H1 (cell line): ENCODE results near the gene TMEM203.

Experiments
- ASH2L ChIP-seq: fragments of 200-600, 300-600 bp; sonication (generic); IDR thresholded peaks from one replicate; pipeline ENCODE4 v1.7.1; 2017; ENCODE audit warnings: low read length
- ATF2 ChIP-seq: IDR thresholded peaks from 2 replicates; pipeline ENCODE4 v1.6.1; 2012; ENCODE audit warnings: low read length, inconsistent platforms
- CBX8 ChIP-seq: fragments of 300-800, 300-1000 bp; sonication (generic); IDR thresholded peaks from 2 replicates; pipeline ENCODE4 v1.7.1; 2016; ENCODE audit warnings: low read depth, low read length, borderline replicate concordance
- CREB1 ChIP-seq: IDR thresholded peaks from 2 replicates; pipeline ENCODE4 v1.6.1; 2012; ENCODE audit warnings: inconsistent platforms
- CTCF ChIP-seq, 3 experiments: IDR thresholded peaks; 1 replicate in 2 of 3; 2 replicates in 1 of 3; pipeline versions ENCODE4 v1.5.1 to v1.6.1; 2011; ENCODE audit warnings: low read length in 3 of 3, mild to moderate bottlenecking in 3 of 3, inconsistent platforms in 2 of 3, low read depth in 1 of 3, moderate library complexity in 1 of 3; ENCODE audit not compliant: insufficient read depth in 1 of 3; ENCODE audit errors: control extremely low read depth in 1 of 3
- EP300 ChIP-seq, 2 experiments: IDR thresholded peaks; 1 replicate in 1 of 2; 2 replicates in 1 of 2; pipeline ENCODE4 v1.6.1; 2011 to 2012; ENCODE audit warnings: low read depth in 2 of 2, low read length in 2 of 2, mild to moderate bottlenecking in 2 of 2, borderline replicate concordance in 1 of 2, inconsistent platforms in 1 of 2, moderate library complexity in 1 of 2
- HDAC2 ChIP-seq, 2 experiments: fragments of 300-600 bp in 1 of 2; sonication (generic) in 1 of 2; IDR thresholded peaks; 2 replicates each; pipeline ENCODE4 v1.6.1; 2011 to 2012; ENCODE audit warnings: low read depth in 2 of 2, low read length in 2 of 2, mild to moderate bottlenecking in 2 of 2, moderate library complexity in 2 of 2, borderline replicate concordance in 1 of 2, inconsistent platforms in 1 of 2
- MAX ChIP-seq: IDR thresholded peaks from 2 replicates; pipeline ENCODE4 v1.6.1; 2012; ENCODE audit warnings: inconsistent platforms
- POLR2A ChIP-seq, 2 experiments: IDR thresholded peaks; 1 replicate in 1 of 2; 2 replicates in 1 of 2; pipeline ENCODE4 v1.6.1; 2011; ENCODE audit warnings: low read depth in 2 of 2, low read length in 2 of 2, mild to moderate bottlenecking in 2 of 2; ENCODE audit errors: control extremely low read depth in 1 of 2
- POLR2AphosphoS5 ChIP-seq: IDR thresholded peaks from 2 replicates; pipeline ENCODE4 v1.6.1; 2011; ENCODE audit warnings: low read depth, low read length
- RBBP5 ChIP-seq: IDR thresholded peaks from 2 replicates; pipeline ENCODE4 v1.7.1; 2012; ENCODE audit warnings: low read depth, mild to moderate bottlenecking, inconsistent platforms, low read length, moderate library complexity, borderline replicate concordance
- RNF2 ChIP-seq: fragments of 200-900, 300-1000 bp; sonication (generic); IDR thresholded peaks from 2 replicates; pipeline ENCODE4 v1.7.1; 2016; ENCODE audit warnings: borderline replicate concordance, low read depth, mild to moderate bottlenecking, antibody characterized with exemption, low read length; ENCODE audit not compliant: poor library complexity, severe bottlenecking; ENCODE audit errors: missing control alignments
- SIN3A ChIP-seq, 2 experiments: IDR thresholded peaks in 1 of 2; conservative IDR thresholded peaks in 1 of 2; 2 replicates each; pipeline ENCODE4 v1.6.1; 2011 to 2012; ENCODE audit warnings: low read length in 2 of 2, improper control_type of control experiment in 1 of 2, low read depth in 1 of 2, mild to moderate bottlenecking in 1 of 2
- TCF12 ChIP-seq: IDR thresholded peaks from 2 replicates; pipeline ENCODE4 v1.6.1; 2011; ENCODE audit warnings: low read depth, mild to moderate bottlenecking, low read length

GRCh38 chr9:137234055-137234697 is 28.7 kb upstream of the TMEM203 start:
- TF ChIP-seq CTCF (IDR thresholded peaks at IDR 0.05; ENCODE audit: control extremely low read depth in 1 of 3, insufficient read depth in 1 of 3, low read depth in 1 of 3, low read length in 3 of 3) (no peak), RBBP5 (no peak), CREB1 (no peak), HDAC2 (IDR thresholded peaks at IDR 0.05; ENCODE audit: borderline replicate concordance in 1 of 2, low read depth in 2 of 2, low read length in 2 of 2) (no peak), MAX (no peak), CBX8 (no peak), TCF12 (no peak), SIN3A (conservative IDR thresholded peaks at IDR 0.05 in 1 of 2, IDR thresholded peaks at IDR 0.05 in 1 of 2; ENCODE audit: low read depth in 1 of 2, low read length in 2 of 2) (no peak), ATF2 (no peak), EP300 (IDR thresholded peaks at IDR 0.05; ENCODE audit: borderline replicate concordance in 1 of 2, low read depth in 2 of 2, low read length in 2 of 2) (no peak), RNF2 (no peak), POLR2AphosphoS5 (no peak), ASH2L (no peak), POLR2A (IDR thresholded peaks at IDR 0.05; ENCODE audit: control extremely low read depth in 1 of 2, low read depth in 2 of 2, low read length in 2 of 2) (no peak)
